Activated gamma-delta T cell treated with anti-CD3 and anti-CD28 coated beads, Interleukin-2, amount 50 U/mL, for 16 hours (primary cell): ENCODE results near the gene AFP.

Experiments used
- DNase-seq: peaks from one replicate; pipeline ENCODE4 v3.0.0-alpha.2; 2020; ENCODE audit warnings: low read depth

Gene AFP

GRCh38 chr4:73415807-73416238 lies 20.2 kb upstream of the AFP start:
- DNase-seq = no peak

- DNase-seq = no peak
Measured at GRCh38 chr4:73416423-73417087, 19.5 kb upstream of the AFP start.

- DNase-seq = no peak
Measured at GRCh38 chr4:73417342-73417741, 18.7 kb upstream of the AFP start.

- DNase-seq = no peak
Measured at GRCh38 chr4:73417973-73418372, 18.0 kb upstream of the AFP start.

GRCh38 chr4:73418677-73419076 lies 17.3 kb upstream of the AFP start:
- no peak for DNase-seq

- no peak for DNase-seq
Measured at GRCh38 chr4:73419106-73420038, 16.6 kb upstream of the AFP start.

GRCh38 chr4:73420615-73421014 lies 15.4 kb upstream of the AFP start:
- DNase-seq = no peak

- no peak for DNase-seq
Measured at GRCh38 chr4:73421708-73422457, 14.1 kb upstream of the AFP start.

GRCh38 chr4:73422458-73422752 lies 13.6 kb upstream of the AFP start:
- no peak for DNase-seq

- DNase-seq = no peak
Measured at GRCh38 chr4:73423184-73423583, 12.8 kb upstream of the AFP start.

GRCh38 chr4:73426666-73427065 lies 9.4 kb upstream of the AFP start:
- DNase-seq = no peak

GRCh38 chr4:73429118-73429517 lies 6.9 kb upstream of the AFP start:
- no peak for DNase-seq

- no peak for DNase-seq
Measured at GRCh38 chr4:73429826-73430587, 6.0 kb upstream of the AFP start.

- DNase-seq = no peak
Measured at GRCh38 chr4:73431813-73432168, 4.2 kb upstream of the AFP start.

- no peak for DNase-seq
Measured at GRCh38 chr4:73432169-73433000, 3.6 kb upstream of the AFP start.

- DNase-seq = no peak
Measured at GRCh38 chr4:73433140-73433539, 2.9 kb upstream of the AFP start.

GRCh38 chr4:73434311-73434710 lies 1.7 kb upstream of the AFP start:
- DNase-seq = no peak

GRCh38 chr4:73436674-73437557 lies 895 bp downstream of the AFP start:
- no peak for DNase-seq

GRCh38 chr4:73437558-73437956 lies 1.5 kb downstream of the AFP start:
- no peak for DNase-seq

GRCh38 chr4:73438048-73438447 lies 2.0 kb downstream of the AFP start:
- DNase-seq = no peak
